ENCODE results near the gene FAR1. TPM values are rescaled to one million over a fixed set of nuclear protein-coding genes. Genes with fewer than 3 reads are reported as not detected.

Gene FAR1
- total RNA-seq, 1 donor from 2014 or later, result 139 TPM

- no peak overlapping the region for H3K4me2 ChIP-seq
- H3K27ac ChIP-seq, result no peak overlapping the region
- peaks cover 14% of the 10 kb centered on the region for H3K36me3 Mint-ChIP-seq
- TF ChIP-seq EZH2 (IDR thresholded peaks at IDR 0.05), result no peak
- TF ChIP-seq CTCF (IDR thresholded peaks at IDR 0.05), result no peak
- TF ChIP-seq EZH2phosphoT487 (IDR thresholded peaks at IDR 0.05), result no peak
- no peak overlapping the region for H3K27ac Mint-ChIP-seq
- H3K9me3 ChIP-seq (ENCODE audit: low read depth), result no peaks in the 10 kb centered on the region
- H4K20me1 ChIP-seq (ENCODE audit: low read depth), result peaks cover 90% of the 10 kb centered on the region
- H3K36me3 ChIP-seq, result no peaks in the 10 kb centered on the region
- peaks cover 27% of the 10 kb centered on the region for H3K4me1 ChIP-seq
- peaks cover 4% of the 10 kb centered on the region for H3K9me3 Mint-ChIP-seq
- H3K4me3 ChIP-seq, result no peak overlapping the region
- H3K27me3 Mint-ChIP-seq (ENCODE audit: insufficient read depth, low read depth), result no peaks in the 10 kb centered on the region
- peaks cover 100% of the 10 kb centered on the region for H3K79me2 ChIP-seq (ENCODE audit: low read depth)
- no peaks in the 10 kb centered on the region for H3K27me3 ChIP-seq
- no peaks in the 10 kb centered on the region for H3F3A ChIP-seq (ENCODE audit: low read depth)
- no peak overlapping the region for H2AFZ ChIP-seq (replicated peaks)
- no peak for DNase-seq (ENCODE audit: low spot score)
- H3K4me3 Mint-ChIP-seq, result no peak overlapping the region
- H3K4me1 Mint-ChIP-seq, result no peaks in the 10 kb centered on the region
- H3K9ac ChIP-seq, result no peak overlapping the region
Measured at GRCh38 chr11:13681446-13681845, 13.0 kb downstream of the FAR1 start.

- Mint-ChIP-seq H3K27ac (no peak overlapping the region), H3K4me3 (no peak overlapping the region), H3K4me1 (no peaks in the 10 kb centered on the region), H3K27me3 (ENCODE audit: insufficient read depth, low read depth) (no peaks in the 10 kb centered on the region), H3K36me3 (peaks cover 14% of the 10 kb centered on the region), H3K9me3 (peaks cover 4% of the 10 kb centered on the region)
- H2AFZ ChIP-seq (replicated peaks), result no peak overlapping the region
- peaks cover 23% of the 10 kb centered on the region for H3K4me1 ChIP-seq
- DNase-seq (ENCODE audit: low spot score), result no peak
- H3K27ac ChIP-seq, result no peak overlapping the region
- H3K9me3 ChIP-seq (ENCODE audit: low read depth), result no peaks in the 10 kb centered on the region
- no peak overlapping the region for H3K4me3 ChIP-seq
- H3K79me2 ChIP-seq (ENCODE audit: low read depth), result peaks cover 100% of the 10 kb centered on the region
- H3F3A ChIP-seq (ENCODE audit: low read depth), result no peaks in the 10 kb centered on the region
- no peaks in the 10 kb centered on the region for H3K27me3 ChIP-seq
- no peaks in the 10 kb centered on the region for H3K36me3 ChIP-seq
- H3K9ac ChIP-seq, result no peak overlapping the region
- H3K4me2 ChIP-seq, result no peak overlapping the region
- TF ChIP-seq EZH2 (IDR thresholded peaks at IDR 0.05) (no peak), EZH2phosphoT487 (IDR thresholded peaks at IDR 0.05) (no peak), CTCF (IDR thresholded peaks at IDR 0.05) (no peak)
- peaks cover 88% of the 10 kb centered on the region for H4K20me1 ChIP-seq (ENCODE audit: low read depth)
Measured at GRCh38 chr11:13682212-13682611, 13.7 kb downstream of the FAR1 start.

GRCh38 chr11:13685461-13686108, 17.1 kb downstream of the FAR1 start:
- Mint-ChIP-seq H3K9me3 (no peaks in the 10 kb centered on the region), H3K27ac (no peak overlapping the region), H3K36me3 (peaks cover 15% of the 10 kb centered on the region), H3K27me3 (ENCODE audit: insufficient read depth, low read depth) (no peaks in the 10 kb centered on the region), H3K4me3 (no peak overlapping the region), H3K4me1 (no peaks in the 10 kb centered on the region)
- Histone ChIP-seq H3K4me3 (no peak overlapping the region), H3K27me3 (no peaks in the 10 kb centered on the region), H3K4me2 (no peak overlapping the region), H2AFZ (replicated peaks) (no peak overlapping the region), H3K9me3 (ENCODE audit: low read depth) (no peaks in the 10 kb centered on the region), H3K9ac (no peak overlapping the region), H3F3A (ENCODE audit: low read depth) (no peaks in the 10 kb centered on the region), H3K79me2 (ENCODE audit: low read depth) (peaks cover 100% of the 10 kb centered on the region), H3K27ac (no peak overlapping the region), H3K36me3 (no peaks in the 10 kb centered on the region), H4K20me1 (ENCODE audit: low read depth) (peaks cover 68% of the 10 kb centered on the region), H3K4me1 (peaks cover 13% of the 10 kb centered on the region)
- TF ChIP-seq CTCF (IDR thresholded peaks at IDR 0.05) (no peak), EZH2 (IDR thresholded peaks at IDR 0.05) (no peak), EZH2phosphoT487 (IDR thresholded peaks at IDR 0.05) (no peak)
- no peak for DNase-seq (ENCODE audit: low spot score)
